ENCODE data around the gene IFT122.
"Not testable (repeated sequence)": the region's sequence is repeated elsewhere in the genome, so short reads cannot be mapped to it uniquely, and the experiment has no call there.

IFT122 gene

DNA sequence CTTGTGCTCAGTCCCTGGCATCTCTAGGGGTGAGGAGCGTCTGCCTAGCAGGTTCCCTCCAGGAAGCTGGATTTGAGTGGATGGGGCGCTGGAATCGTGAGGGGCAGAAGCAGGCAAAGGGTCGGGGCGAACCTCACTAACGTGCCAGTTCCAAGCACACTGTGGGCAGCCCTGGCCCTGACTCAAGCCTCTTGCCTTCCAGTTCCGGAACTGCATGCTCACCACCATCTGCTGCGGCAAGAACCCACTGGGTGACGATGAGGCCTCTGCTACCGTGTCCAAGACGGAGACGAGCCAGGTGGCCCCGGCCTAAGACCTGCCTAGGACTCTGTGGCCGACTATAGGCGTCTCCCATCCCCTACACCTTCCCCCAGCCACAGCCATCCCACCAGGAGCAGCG, 93.4 kb downstream of the IFT122 start:
- DNase-seq (ENCODE audit: low read depth, low spot score), result no peak

DNA sequence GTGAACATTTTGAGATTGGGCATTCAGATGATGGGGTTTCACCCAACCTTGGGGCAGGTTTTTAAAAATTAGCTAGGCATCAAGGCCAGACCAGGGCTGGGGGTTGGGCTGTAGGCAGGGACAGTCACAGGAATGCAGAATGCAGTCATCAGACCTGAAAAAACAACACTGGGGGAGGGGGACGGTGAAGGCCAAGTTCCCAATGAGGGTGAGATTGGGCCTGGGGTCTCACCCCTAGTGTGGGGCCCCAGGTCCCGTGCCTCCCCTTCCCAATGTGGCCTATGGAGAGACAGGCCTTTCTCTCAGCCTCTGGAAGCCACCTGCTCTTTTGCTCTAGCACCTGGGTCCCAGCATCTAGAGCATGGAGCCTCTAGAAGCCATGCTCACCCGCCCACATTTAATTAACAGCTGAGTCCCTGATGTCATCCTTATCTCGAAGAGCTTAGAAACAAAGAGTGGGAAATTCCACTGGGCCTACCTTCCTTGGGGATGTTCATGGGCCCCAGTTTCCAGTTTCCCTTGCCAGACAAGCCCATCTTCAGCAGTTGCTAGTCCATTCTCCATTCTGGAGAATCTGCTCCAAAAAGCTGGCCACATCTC, 94.5 kb downstream of the IFT122 start:
- DNase-seq (ENCODE audit: low read depth, low spot score), result no peak

DNA sequence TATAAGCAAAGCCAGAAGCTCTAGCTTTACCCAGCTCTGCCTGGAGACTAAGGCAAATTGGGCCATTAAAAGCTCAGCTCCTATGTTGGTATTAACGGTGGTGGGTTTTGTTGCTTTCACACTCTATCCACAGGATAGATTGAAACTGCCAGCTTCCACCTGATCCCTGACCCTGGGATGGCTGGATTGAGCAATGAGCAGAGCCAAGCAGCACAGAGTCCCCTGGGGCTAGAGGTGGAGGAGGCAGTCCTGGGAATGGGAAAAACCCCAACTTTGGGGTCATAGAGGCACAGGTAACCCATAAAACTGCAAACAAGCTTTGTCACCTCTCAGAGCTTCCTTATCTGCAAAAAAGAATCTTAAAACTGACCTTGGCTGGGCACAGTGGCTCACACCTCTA, 95.1 kb downstream of the IFT122 start:
- DNase-seq (ENCODE audit: low read depth, low spot score), result no peak

DNA sequence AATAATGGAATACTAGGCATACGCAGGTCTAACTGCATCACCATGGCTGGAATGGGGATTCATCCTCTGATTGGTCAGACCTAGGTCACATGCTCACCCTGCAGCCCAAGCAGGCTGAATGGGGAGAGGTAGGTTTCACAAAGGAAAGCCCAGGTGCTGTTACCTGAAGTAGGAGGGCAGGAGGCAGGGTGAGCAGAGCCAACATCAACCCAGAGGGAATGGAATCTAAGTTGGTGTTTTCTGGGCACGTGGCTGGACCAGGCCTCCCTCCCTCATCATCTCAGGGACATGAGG, 96.3 kb downstream of the IFT122 start:
- DNase-seq (ENCODE audit: low read depth, low spot score), result no peak

DNA sequence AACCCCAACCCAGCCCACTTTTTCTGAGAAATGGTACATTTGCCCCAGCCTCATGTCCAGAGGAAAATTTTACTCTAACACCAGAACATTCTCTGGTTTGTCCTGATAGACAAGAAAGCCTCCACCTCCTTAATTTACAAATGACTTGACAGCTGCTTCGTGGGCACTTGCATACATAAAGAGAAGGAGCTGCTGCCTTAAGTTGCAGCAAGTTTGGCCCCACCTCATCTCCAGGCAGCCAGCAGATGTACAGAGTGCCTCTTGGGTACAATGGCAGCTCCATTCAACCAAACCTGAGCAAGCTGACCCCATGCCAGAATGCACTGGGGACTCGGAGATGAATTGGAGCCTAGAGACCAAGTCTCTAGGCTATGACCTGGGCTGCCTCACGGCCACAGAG, 96.8 kb downstream of the IFT122 start:
- DNase-seq (ENCODE audit: low read depth, low spot score), result no peak

DNA sequence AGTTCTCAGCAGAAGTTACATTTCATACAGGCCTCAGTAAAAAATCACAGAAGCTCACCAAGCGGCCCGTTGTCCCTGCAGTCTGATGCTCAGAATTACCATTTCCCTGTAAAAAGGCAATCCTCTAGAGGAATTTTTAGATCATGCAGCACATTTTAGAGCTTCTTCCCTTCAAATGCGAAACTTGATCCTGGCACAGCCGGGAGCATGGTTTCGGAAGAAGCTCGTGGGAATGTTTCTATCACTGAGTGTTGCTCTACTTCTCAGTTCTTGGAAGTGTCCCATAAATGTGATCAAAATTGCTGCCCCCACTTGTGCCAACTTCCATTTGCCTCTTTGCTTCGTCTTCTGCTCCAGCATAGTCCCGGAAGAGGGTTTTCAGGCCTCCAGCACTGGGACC, 99.2 kb downstream of the IFT122 start:
- DNase-seq (ENCODE audit: low read depth, low spot score), result no peak

DNA sequence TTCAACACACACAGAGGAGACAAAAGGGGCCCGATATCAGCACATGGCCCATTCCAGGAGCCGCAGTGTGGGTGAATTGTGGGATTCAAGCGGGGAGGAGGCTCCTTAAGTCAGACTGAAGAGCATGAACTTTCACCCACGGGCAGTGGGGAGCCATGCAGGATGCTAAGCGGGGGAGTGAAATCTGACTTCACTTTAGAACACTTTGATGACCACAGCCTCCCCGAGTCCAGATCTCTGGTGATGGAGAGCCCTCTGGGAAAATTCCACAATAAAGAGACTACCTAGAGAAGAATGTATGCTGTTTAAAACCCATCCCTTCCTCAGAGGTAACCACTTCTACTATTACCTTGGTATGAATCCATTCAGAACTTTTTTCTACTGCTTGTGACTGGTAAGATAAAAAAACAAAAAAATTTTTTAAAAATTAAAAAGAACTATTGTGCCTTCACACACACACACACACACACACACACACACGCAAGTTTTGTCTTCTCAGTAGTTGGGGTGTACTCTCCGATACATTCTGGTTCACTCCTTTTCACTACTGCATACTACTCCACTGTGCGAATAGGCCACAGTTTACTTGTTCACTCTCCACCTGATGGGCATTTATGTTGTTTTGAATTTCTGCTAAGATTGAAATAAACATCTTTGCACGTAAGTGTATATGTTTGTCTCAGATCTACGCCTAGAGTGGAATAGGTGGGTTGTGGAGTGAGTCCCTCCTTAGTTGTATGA, 100.9 kb downstream of the IFT122 start:
- DNase-seq (ENCODE audit: low read depth, low spot score), result no peak

DNA sequence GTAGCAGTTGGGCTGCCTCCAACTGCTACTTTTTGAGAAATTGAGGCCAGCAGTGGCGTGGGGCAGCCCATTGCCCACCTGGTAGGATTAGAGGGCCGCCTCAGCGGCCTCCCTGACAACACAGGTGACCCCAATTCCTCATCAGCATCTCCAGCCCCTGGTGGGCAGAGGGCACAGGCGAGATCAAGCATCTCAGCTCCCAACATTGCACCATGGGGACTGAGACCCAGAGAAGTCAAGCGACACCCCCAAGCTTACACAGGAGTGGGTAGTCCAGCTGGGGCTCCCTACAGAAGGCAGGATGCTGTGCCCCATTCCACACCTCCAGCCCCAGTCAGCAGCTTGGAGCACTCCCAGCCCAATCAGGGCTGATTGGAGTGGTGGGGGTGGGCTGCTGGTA, 102.7 kb downstream of the IFT122 start:
- no peak for DNase-seq (ENCODE audit: low read depth, low spot score)

DNA sequence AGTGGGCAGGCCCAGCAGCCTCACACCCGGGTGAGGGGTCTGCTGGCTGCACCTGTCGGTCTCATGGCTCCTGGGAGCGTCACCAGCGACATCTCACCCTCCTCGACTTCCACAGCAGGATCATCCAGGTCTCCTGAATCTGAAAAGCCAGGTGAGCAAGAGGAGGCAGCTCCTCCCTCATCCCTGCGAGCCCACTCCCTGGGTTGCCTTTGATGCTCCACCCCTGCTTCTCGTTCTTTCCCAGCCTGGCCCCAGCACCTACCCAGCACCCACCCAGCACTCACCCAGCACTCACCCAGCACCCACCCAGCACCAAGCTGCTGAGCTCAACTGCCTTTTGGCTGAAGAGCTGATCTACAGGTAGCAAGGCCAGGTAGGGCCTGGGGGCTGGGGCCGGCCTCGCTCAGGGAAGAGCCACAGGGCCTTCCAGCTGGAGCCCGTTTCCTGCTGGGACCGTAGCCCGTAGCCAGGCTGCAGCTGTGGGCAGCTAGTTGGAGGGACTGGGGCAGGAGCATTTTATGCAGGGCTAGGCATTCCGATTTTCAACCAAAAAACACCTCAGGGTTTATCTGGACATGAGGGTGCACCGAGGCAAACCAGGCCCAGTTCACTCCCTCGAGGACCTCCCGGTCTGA, 103.2 kb downstream of the IFT122 start, which contains the start of gene H1-8:
Gene H1-8, plus strand, starts transcription at position 20 of the 635 bp plus-strand sequence. Its CDS starts 44 bp downstream, at position 64.
- no peak for DNase-seq (ENCODE audit: low read depth, low spot score)

DNA sequence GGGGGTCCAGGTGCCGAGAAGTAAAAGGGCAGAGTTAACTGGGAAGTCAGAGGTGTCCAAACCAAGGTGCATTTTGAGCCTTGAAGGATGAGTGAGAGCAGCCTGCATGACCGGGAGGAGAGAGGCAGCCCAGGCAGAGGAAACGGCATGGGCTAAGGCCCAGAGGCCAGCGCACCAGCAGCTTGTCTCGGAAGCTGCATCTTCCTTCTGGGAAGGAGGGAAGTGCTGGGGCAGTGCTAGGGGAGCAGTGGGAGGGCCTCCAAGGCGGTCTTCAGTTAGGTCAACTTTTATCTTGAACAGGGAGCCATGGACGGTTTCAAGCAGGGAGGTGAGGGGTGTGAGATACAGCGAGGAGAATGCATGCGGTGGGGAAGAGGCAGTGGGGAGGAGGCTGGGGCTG, 104.0 kb downstream of the IFT122 start:
- DNase-seq (ENCODE audit: low read depth, low spot score), result no peak

DNA sequence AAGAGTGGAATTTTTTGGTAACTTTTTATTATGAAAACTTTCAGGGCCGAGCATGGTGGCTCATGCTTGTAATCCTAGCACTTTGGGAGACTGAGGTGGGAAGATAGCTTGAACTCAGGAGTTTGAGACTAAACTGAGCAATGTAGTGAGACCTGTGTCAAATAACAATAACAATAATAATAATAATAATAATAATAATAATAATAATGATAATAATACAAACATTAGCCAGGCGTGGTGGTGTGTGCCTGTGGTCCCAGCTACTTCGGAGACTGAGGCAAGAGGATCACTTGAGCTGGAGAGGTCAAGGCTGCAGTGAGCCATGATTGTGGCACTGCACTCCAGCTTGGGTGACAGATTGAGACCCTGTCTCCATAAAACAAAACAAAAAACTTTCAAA, 105.9 kb downstream of the IFT122 start:
- not testable (repeated sequence) for DNase-seq (ENCODE audit: low read depth, low spot score)

DNA sequence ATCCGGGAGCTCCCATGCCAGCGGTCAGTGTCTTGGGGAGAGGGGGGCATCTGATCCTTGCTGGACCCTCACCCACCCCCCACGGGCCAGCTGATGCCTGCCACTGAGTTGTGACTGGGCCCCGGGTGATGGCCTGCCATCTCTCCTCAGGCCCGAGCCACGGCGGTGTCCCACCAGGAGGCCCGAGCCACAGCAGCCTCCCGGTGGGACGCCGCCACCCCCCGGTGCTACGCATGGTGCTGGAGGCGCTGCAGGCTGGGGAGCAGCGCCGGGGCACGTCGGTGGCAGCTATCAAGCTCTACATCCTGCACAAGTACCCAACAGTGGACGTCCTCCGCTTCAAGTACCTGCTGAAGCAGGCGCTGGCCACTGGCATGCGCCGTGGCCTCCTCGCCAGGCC, 107.2 kb downstream of the IFT122 start:
- DNase-seq (ENCODE audit: low read depth, low spot score), result no peak

DNA sequence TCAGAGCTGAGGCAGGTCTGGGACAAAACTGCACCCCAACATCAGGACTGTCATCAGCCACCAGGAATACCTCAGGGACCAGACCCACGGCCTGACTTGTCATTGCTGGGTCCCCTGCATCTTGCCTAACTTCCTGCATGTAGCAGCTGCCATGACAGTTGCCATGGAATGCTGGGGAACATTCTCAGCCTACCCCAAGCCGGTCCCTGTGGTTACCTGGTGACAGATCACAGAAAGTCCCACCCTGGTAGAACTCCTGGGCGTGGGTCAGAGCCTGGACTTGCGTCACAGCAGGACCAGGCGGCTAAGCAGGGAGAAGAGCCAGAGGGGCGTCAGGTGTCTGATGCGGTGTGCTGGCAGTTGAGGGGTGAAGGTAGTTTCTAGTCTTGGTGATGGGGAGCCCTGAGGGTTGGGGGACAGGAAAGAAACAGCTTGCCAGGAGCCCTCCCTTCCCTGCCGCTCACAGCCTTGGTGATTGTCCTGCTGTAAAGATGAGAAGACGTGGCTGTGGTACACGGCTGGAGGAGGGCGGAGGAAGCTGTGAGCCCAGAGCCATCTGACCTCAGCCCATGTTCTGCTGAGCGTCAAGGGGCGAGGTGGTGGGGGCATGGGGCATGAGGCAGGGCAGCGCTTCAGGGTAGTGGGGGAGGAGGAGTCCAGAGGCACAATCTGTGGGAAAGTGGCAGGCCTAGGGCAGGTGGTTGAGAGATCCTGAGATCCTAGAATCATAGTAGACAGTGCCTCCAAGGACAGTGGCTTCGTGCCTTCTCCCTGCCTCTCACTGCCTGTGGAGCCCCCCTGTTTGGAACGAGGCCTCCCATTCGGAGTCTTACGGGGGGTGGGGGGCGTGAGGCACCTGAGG, 108.3 kb downstream of the IFT122 start:
- DNase-seq (ENCODE audit: low read depth, low spot score), result no peak

DNA sequence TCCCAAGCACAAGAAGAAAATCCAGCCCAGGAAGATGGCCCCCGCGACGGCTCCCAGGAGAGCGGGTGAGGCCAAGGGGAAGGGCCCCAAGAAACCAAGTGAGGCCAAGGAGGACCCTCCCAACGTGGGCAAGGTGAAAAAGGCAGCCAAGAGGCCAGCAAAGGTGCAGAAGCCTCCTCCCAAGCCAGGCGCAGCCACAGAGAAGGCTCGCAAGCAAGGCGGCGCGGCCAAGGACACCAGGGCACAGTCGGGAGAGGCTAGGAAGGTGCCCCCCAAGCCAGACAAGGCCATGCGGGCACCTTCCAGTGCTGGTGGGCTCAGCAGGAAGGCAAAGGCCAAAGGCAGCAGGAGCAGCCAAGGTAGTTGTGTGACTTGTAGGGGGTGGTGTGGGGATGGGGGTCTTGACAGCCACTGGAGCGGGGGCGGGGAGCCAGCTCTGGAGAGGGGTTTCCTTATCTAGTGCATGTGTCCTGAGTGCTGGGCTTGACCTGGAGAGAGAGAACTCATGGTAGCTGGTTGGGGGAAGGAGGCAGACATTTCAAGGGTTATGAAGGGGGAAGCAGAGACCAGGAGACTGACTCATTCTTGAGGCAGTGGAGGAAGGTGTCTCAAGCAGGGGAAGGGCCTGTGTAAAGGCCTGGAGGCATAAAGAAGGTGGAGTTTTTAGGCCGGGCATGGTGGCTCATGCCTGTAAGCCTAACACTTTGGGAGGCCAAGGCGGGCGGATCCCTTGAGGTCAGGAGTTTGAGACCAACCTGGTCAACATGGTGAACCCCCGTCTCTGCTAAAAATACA, 109.2 kb downstream of the IFT122 start:
- DNase-seq (ENCODE audit: low read depth, low spot score), result peak; percentile 58

DNA sequence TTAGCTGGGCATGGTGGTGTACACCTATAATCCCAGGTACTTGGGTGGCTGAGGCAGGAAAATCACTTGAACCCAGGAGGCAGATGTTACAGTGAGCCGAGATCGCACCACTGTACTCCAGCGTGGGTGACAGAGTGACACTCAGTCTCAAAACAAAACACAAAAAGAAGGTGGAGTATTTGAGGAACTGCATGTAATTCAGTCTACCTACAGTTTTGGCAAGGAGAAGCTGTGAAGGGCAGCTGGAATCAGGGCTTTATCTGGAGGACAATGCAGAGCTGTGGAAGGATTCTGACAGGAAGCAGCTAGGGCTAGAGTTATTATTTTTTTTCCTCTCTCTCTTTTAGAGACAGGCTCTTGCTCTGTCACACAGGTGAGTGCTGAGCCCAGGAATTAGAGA, 109.8 kb downstream of the IFT122 start:
- DNase-seq (ENCODE audit: low read depth, low spot score), result no peak

DNA sequence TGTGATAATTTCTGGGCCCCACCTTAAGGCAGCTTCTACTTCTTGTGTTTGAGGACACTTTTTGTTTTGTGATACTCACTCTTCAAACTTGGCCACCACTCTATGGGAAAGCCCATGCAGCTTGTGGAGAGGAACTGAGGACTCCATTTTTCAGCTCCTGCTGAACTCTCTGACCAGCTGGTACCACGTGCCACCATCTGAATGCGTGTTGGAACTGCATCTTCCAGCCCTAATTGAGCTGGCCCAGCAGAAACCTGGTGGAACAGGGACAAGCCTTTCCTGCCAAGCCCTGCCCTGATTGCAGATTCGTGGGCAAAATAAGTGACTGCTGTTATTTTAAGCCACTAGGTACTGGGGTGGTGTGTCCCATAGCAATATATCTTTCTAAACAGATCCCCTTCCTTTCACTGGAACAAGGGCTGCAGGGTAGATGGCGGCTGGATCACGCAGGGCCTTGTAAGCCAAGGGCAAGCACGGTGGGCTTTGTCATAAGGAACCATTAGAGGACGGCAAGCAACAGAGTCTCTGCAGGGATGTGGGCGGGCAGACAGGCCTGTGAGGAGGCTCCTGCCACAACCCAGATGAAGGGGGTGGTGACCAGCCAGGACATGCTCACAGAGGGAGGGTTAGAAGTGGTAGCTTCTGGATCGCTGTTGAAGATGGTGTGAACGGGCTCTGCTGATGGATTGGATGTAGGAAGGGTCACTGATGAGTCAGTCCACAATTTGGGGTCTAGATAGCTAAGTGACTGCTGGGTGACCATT, 112.4 kb downstream of the IFT122 start:
- peak; percentile 35 for DNase-seq (ENCODE audit: low read depth, low spot score)

DNA sequence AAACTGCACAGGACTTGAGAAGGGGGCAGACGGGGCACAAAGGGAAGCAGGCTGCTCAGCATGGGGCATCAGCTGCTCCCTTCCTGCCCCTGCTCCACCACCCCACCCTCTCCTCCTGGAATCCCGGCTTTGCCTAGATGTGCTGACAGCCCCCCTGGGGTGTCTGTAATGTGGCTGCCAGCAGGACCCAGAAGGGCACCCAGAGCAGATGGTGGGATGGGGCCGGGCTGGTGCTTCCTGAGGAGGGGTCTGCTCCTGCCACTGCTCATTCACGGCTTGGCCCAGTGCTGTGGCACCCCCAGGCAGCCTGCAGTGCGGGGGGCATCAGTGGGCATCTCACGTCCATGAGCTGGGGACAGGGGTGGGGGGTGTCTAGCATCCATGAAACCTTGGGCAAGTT, 113.1 kb downstream of the IFT122 start:
- DNase-seq (ENCODE audit: low read depth, low spot score), result no peak

DNA sequence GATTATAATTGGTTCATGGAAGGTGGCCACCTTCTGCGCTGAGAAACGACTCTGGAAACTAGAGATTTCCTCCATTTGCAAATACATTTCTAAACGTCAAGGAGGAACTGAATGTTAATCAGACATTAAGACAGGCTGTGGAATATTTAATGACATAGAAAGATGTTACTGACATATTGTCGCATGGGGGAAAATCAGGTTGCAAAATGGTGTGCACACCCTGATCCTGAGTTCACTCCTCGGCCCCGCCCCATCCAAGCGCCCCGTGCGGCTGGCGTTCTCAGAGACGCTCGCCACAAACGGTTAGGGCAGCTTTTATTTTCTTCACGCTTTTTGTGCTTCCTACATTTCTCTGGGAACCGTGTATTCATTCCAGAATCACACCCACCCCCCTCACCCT, 113.7 kb downstream of the IFT122 start:
- no peak for DNase-seq (ENCODE audit: low read depth, low spot score)

DNA sequence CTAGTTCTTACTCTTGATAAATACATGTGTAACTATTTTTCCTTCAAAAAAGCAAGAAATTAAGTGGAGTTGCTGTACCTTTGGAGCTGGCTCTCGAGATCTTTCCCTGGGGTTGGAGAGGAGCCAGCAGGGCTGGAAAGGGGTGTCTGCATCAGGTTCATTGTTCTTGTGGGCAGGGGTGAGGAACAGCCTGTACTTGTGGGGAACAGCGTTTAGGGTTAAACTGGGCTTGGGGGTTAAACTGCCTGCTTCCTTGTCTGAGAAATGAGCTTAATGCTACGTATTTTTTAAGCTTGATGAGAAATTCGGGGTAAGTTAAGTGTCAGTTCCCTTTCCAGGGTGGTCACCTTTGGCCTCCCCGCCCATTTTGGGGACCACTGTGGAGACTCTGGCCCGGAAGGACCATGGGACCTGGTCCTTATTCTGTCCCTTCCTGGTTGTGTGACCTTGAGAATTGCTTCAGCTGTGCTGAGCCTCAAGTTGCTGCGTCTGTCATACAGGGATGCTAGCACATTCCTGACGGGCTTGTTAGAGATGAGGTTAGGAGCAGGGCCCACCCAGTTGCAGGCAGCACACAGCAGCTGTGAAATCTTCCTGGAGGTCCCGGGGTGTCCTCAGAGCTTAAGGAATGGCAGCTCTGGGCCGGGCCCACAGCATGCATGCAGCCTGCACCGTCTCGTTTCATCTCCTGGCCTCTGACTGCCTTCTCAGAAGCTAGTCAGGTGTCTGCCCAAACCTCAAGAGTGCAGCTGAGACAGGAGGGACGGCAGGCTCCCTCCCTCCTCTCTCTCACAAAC, 114.5 kb downstream of the IFT122 start:
- peak; percentile 20 for DNase-seq (ENCODE audit: low read depth, low spot score)

DNA sequence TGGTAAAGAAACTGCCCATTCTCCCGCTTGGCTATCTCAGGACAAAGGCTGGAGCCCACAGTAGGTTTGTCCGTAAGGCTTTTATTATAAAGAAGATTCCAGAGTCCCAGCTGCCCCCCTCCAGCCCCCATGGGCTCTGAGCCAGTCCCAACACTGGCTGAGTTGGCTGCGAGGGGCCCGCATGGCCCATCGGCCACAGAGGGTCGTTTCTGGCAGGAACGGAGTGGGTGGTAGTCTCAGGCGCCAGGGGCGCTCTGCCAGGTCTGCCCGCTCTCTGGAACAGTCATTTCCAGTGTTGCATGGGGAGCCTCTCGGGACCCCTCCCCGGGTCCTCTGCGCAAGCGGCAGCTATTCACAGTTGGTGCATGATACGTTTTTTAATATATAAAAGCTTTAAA, 115.1 kb downstream of the IFT122 start:
- DNase-seq (ENCODE audit: low read depth, low spot score), result no peak
